DND-41 (cell line): Measurements from ENCODE around the gene RASAL1.
A peak's percentile ranks its signal among the peaks of the same experiment; 100 is the strongest.

ENCODE experiments used
- ATAC-seq: fragments of 200-7000 bp; cut with Tn5 transposase; 3 replicates; pipeline ENCODE4 v1.9.1; 2021; ENCODE audit warnings: low read depth; ENCODE audit not compliant: insufficient read depth
- DNase-seq: peaks from one replicate; pipeline ENCODE4 v3.0.0-alpha.2; 2020
- H2AFZ ChIP-seq: 2 replicates; pipeline ENCODE4 v1.6.0; 2012; ENCODE audit warnings: low read depth, low read length
- H3K27ac ChIP-seq: 2 replicates; pipeline ENCODE4 v1.5.1; 2012; ENCODE audit warnings: low read length, inconsistent platforms
- H3K27me3 ChIP-seq: fragments of 200-600 bp; sonication (generic); 2 replicates; pipeline ENCODE4 v1.6.0; 2012; ENCODE audit warnings: low read length, mild to moderate bottlenecking, inconsistent platforms; ENCODE audit not compliant: insufficient read depth, poor library complexity
- H3K36me3 ChIP-seq: 2 replicates; pipeline ENCODE4 v1.5.1; 2012; ENCODE audit warnings: low read length, inconsistent platforms; ENCODE audit not compliant: insufficient read depth
- H3K4me1 ChIP-seq: 2 replicates; pipeline ENCODE4 v1.5.1; 2012; ENCODE audit warnings: mild to moderate bottlenecking, low read length; ENCODE audit not compliant: insufficient read depth
- H3K4me2 ChIP-seq: 2 replicates; pipeline ENCODE4 v1.6.0; 2012; ENCODE audit warnings: mild to moderate bottlenecking, moderate library complexity, low read length, inconsistent platforms; ENCODE audit not compliant: insufficient read depth
- H3K4me3 ChIP-seq, 2 experiments: fragments of 200-600 bp in 1 of 2; shearing (Covaris generic) in 1 of 2; 2 replicates each; pipeline ENCODE4 v1.5.1; 2012 to 2016; ENCODE audit warnings: inconsistent platforms in 2 of 2, low read length in 2 of 2, mild to moderate bottlenecking in 2 of 2, low read depth in 1 of 2, moderate library complexity in 1 of 2
- H3K79me2 ChIP-seq: 2 replicates; pipeline ENCODE4 v1.6.0; 2012; ENCODE audit warnings: low read length, inconsistent platforms; ENCODE audit not compliant: insufficient read depth
- H3K9ac ChIP-seq: 2 replicates; pipeline ENCODE4 v1.6.0; 2012; ENCODE audit warnings: low read depth, mild to moderate bottlenecking, inconsistent platforms, low read length, moderate library complexity
- H3K9me3 ChIP-seq: 2 replicates; pipeline ENCODE4 v1.5.1; 2012; ENCODE audit warnings: low read length, moderate library complexity, mild to moderate bottlenecking, inconsistent platforms; ENCODE audit not compliant: insufficient read depth, severe bottlenecking
- H4K20me1 ChIP-seq: 2 replicates; pipeline ENCODE4 v1.6.0; 2012; ENCODE audit warnings: low read length; ENCODE audit not compliant: insufficient read depth
- EZH2 ChIP-seq: IDR thresholded peaks from 3 replicates; pipeline ENCODE4 v1.6.1; 2012; ENCODE audit warnings: borderline replicate concordance, low read depth, mild to moderate bottlenecking, moderate library complexity, low read length, inconsistent platforms; ENCODE audit not compliant: severe bottlenecking
- TF ChIP-seq, protein P1 (sequence below): IDR thresholded peaks from 2 replicates; pipeline ENCODE4 v1.5.1; 2012; ENCODE audit warnings: borderline replicate concordance, low read length, moderate library complexity, mild to moderate bottlenecking; ENCODE audit not compliant: poor library complexity, severe bottlenecking; ENCODE audit errors: extremely low read depth

Gene RASAL1

DNA sequence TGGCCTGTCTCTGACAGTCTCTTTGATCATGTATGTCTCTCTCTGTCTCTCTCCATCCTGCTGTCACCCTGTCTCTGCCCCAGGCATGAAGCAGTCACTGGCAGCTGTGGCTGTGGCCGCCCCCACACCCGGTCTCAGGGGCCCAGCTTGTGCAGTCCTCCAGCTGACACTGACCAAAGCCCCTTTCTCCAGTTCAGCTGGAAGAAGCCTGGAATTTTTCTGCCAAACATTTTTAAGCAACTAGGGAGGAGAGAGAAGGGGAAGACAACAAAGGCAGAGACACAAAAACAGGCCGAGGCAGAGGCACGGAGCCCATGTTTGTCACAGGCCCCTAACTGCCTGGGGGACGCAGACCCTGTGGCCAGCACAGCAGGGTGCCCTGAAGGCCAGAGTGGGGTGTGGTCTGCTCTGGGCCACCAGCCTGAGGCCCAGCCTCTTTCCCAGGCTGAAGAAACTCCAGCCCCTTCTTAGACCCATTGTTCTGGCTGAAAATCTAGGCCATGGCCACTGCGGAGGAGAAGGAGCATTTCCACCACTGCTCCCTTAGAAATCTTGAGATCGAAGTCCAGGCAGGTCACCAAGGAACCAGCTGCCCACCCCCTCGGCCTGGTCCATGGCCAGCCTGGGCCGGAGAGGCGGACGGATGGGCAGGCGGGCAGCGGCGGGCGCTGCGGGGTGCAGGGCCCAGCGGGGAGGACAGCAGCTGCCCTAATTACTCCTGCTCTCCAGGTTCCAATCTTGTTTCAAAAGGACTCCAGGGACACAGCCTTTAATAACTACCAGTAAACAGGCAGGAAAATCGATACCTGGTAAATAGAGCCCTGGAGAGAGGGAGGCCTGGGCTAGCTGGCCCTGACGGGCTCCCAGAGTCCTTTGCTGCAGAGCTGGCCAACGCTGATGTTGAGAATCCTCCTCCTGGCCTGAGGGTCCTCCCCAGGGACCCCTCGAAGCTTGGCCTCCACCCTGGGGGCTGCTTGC is 64.1 kb downstream of the RASAL1 start:
- Histone ChIP-seq H3K36me3 (peaks cover 99% of the 10 kb centered on the region), H3K4me1 (peaks cover 98% of the 10 kb centered on the region), H3K9me3 (no peaks in the 10 kb centered on the region), H3K27ac (peak overlapping the region; percentile 79), H3K27me3 (no peaks in the 10 kb centered on the region), H3K79me2 (peaks cover 100% of the 10 kb centered on the region), H4K20me1 (peaks cover 84% of the 10 kb centered on the region), H3K9ac (peak overlapping the region; percentile 38), H3K4me3 (no peak overlapping the region), H3K4me2 (peak overlapping the region; percentile 48), H2AFZ (no peak overlapping the region)
- no peak for DNase-seq
- no peak for TF ChIP-seq EZH2
- TF ChIP-seq, protein P1, sequence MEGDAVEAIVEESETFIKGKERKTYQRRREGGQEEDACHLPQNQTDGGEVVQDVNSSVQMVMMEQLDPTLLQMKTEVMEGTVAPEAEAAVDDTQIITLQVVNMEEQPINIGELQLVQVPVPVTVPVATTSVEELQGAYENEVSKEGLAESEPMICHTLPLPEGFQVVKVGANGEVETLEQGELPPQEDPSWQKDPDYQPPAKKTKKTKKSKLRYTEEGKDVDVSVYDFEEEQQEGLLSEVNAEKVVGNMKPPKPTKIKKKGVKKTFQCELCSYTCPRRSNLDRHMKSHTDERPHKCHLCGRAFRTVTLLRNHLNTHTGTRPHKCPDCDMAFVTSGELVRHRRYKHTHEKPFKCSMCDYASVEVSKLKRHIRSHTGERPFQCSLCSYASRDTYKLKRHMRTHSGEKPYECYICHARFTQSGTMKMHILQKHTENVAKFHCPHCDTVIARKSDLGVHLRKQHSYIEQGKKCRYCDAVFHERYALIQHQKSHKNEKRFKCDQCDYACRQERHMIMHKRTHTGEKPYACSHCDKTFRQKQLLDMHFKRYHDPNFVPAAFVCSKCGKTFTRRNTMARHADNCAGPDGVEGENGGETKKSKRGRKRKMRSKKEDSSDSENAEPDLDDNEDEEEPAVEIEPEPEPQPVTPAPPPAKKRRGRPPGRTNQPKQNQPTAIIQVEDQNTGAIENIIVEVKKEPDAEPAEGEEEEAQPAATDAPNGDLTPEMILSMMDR: no peak
- no peak for ATAC-seq

GRCh38 chr12:113070117-113070906 is 65.2 kb downstream of the RASAL1 start:
- peak overlapping the region; percentile 79 for H3K27ac ChIP-seq
- peaks cover 99% of the 10 kb centered on the region for H3K36me3 ChIP-seq
- TF ChIP-seq, protein P1: no peak
- no peak for TF ChIP-seq EZH2
- H4K20me1 ChIP-seq: peaks cover 89% of the 10 kb centered on the region
- H2AFZ ChIP-seq: no peak overlapping the region
- H3K4me2 ChIP-seq: peak overlapping the region; percentile 48
- H3K9me3 ChIP-seq: no peaks in the 10 kb centered on the region
- peaks cover 99% of the 10 kb centered on the region for H3K4me1 ChIP-seq
- peak overlapping the region; percentile 38 for H3K9ac ChIP-seq
- ATAC-seq (peak; percentile 51), DNase-seq (peak; percentile 81)
- no peaks in the 10 kb centered on the region for H3K27me3 ChIP-seq
- peaks cover 100% of the 10 kb centered on the region for H3K79me2 ChIP-seq
- H3K4me3 ChIP-seq: peak overlapping the region in 1 of 2 experiments; percentile 32; a peak in 1 of 4 replicates

DNA sequence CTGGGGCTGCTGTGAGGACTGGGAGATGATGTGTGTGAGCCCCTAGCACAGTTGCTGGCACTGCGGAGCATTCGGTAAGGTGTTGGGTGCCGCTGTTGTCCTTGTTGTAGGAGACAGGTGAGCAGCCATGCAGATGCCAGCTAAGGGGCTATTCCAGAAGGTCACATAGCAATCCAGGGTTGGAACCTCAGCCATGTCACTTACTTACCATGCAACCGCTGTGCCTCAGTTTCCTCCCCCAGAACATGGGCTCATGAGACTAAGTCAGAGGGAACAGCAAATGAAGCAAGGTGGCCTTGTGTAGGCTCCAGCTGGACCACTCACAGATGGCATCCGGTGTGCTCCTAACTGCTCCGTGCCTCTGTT is 65.8 kb downstream of the RASAL1 start:
- Histone ChIP-seq H3K36me3 (peaks cover 99% of the 10 kb centered on the region), H3K27me3 (no peaks in the 10 kb centered on the region), H3K4me3 (peak overlapping the region in 1 of 2 experiments; percentile 32; a peak in 2 of 4 replicates), H3K9me3 (no peaks in the 10 kb centered on the region), H2AFZ (no peak overlapping the region), H3K79me2 (peaks cover 100% of the 10 kb centered on the region), H3K27ac (peak overlapping the region; percentile 79), H3K9ac (peak overlapping the region; percentile 38), H4K20me1 (peaks cover 90% of the 10 kb centered on the region), H3K4me2 (peak overlapping the region; percentile 48), H3K4me1 (peaks cover 99% of the 10 kb centered on the region)
- TF ChIP-seq, protein P1: no peak
- TF ChIP-seq EZH2: no peak
- ATAC-seq (no peak), DNase-seq (no peak)
